Liver (tissue), 3 donors: ENCODE results near the gene MRPS7.

Experiments used
- CTCF ChIP-seq: fragments of 150-350 bp; IDR thresholded peaks from 2 replicates; pipeline ENCODE4 v1.5.1; 2017; ENCODE audit warnings: improper control_type of control experiment, low read depth, low read length; ENCODE audit not compliant: missing input control
- HNF4G ChIP-seq: IDR thresholded peaks from 2 replicates; pipeline ENCODE4 v1.6.1; 2016; ENCODE audit warnings: antibody characterized with exemption
- TAF1 ChIP-seq: conservative IDR thresholded peaks from 2 replicates; pipeline ENCODE4 v1.6.1; 2016; ENCODE audit warnings: antibody characterized with exemption, mild to moderate bottlenecking
- YY1 ChIP-seq: IDR thresholded peaks from 2 replicates; pipeline ENCODE4 v1.6.1; 2016; ENCODE audit warnings: antibody characterized with exemption, mild to moderate bottlenecking
- ZBTB33 ChIP-seq: IDR thresholded peaks from 2 replicates; pipeline ENCODE4 v1.6.1; 2016; ENCODE audit warnings: antibody characterized with exemption
- donor health status: healthy.
- donor health status: healthy.

GRCh38 chr17:75242461-75243042 lies 19.1 kb upstream of the MRPS7 start:
- TF ChIP-seq CTCF: no peak
- TF ChIP-seq TAF1: no peak
- TF ChIP-seq ZBTB33: no peak
- TF ChIP-seq YY1: no peak
- no peak for TF ChIP-seq HNF4G
